AG04449 (cell line): ENCODE results near the gene CLCN4.

Experiments
- CTCF ChIA-PET: fragments of 350-600 bp; formaldehyde crosslinking; extraction: SDS; loops from one replicate; lab custom pipeline; 2021; ENCODE audit warnings: antibody characterized with exemption; lab: Yijun Ruan, JAX
- POLR2A ChIA-PET: fragments of 400-600, 350-600 bp; formaldehyde crosslinking; extraction: SDS; loops from one replicate; lab custom pipeline; 2020; ENCODE audit warnings: antibody characterized with exemption, inconsistent platforms; lab: Yijun Ruan, JAX
- DNase-seq: peaks from one replicate; pipeline ENCODE4 v3.0.0-alpha.2; 2010; ENCODE audit warnings: low read depth, low spot score
- H3K4me3 ChIP-seq: 2 replicates; pipeline ENCODE4 v1.5.1; 2011; ENCODE audit warnings: low read depth, mild to moderate bottlenecking, control low read depth, low read length
- TF ChIP-seq, protein P1 (sequence below): IDR thresholded peaks from one replicate; pipeline ENCODE4 v1.5.1; 2011; ENCODE audit warnings: mild to moderate bottlenecking, moderate library complexity, low read length, control low read depth, inconsistent platforms; ENCODE audit not compliant: insufficient read depth; ENCODE audit errors: missing control alignments

The CLCN4 gene

DNA sequence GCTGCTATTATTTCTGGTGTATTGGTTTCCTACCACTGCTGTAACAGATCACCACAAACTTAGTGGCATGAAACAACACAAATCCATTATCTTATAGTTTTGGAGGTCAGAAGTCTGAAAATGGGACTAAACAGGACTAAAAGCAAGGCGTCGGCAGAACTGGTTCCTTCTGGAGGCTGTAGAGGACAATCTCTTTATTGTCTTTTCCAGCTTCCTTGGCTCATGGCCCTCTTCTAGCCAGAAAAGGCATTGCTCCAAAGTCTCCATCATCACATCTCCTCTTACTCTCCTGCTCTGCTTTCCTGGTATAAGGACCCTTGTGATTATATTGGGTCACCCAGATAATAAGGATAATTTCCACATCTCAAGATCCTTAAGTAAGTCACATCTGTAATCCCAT is 121.9 kb downstream of the CLCN4 start:
- POLR2A ChIA-PET: no interaction called here
- CTCF ChIA-PET: no interaction called here

DNA sequence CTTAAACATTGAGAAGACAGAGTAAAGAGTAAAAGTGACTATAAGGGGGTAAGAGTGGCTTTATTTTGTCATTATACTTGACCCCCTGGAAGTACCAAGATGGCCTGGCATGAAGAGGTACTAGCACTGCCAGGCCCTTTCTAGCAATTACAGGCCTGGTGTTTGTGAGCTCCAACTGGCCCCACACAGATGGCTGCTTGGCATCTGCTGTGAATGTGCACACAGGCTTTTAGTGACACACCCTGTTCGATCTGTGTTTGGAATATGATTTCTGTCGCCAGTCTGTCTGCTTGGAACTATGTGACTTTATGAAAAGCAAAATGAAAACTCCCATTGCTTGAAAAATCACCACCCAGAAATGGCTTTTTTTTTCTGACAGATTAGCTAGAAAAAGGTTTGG is 123.3 kb downstream of the CLCN4 start:
- TF ChIP-seq, protein P1, sequence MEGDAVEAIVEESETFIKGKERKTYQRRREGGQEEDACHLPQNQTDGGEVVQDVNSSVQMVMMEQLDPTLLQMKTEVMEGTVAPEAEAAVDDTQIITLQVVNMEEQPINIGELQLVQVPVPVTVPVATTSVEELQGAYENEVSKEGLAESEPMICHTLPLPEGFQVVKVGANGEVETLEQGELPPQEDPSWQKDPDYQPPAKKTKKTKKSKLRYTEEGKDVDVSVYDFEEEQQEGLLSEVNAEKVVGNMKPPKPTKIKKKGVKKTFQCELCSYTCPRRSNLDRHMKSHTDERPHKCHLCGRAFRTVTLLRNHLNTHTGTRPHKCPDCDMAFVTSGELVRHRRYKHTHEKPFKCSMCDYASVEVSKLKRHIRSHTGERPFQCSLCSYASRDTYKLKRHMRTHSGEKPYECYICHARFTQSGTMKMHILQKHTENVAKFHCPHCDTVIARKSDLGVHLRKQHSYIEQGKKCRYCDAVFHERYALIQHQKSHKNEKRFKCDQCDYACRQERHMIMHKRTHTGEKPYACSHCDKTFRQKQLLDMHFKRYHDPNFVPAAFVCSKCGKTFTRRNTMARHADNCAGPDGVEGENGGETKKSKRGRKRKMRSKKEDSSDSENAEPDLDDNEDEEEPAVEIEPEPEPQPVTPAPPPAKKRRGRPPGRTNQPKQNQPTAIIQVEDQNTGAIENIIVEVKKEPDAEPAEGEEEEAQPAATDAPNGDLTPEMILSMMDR: no peak
- DNase-seq: no peak
- H3K4me3 ChIP-seq: no peak overlapping the region
- POLR2A ChIA-PET: no interaction called here
- CTCF ChIA-PET: no interaction called here

More for the DNA sequence above, 121.9 kb downstream of the CLCN4 start:
- no peak for DNase-seq
- TF ChIP-seq, protein P1: no peak
- H3K4me3 ChIP-seq: no peak overlapping the region

DNA sequence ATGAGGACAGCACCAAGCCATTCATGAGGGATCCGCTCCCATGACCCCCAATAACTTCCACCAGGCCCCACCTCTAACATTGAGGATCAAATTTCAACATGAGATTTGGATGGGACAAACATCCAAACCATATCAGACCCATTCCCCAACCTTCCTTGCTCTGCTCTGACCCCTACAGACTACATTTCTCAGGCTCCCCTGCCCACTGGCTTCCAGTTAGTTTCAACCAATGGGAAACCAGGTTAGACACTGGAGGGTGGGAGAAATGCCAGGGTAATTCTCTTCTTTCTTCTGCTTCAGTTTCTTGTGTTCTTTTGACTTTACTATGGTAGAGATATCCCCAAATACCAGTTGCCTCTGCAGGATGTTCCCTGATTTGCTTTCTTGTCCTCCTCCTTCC is 125.7 kb downstream of the CLCN4 start:
- ChIA-PET POLR2A (no interaction called here), CTCF (no interaction called here)
- DNase-seq: no peak
- TF ChIP-seq, protein P1: no peak
- H3K4me3 ChIP-seq: no peak overlapping the region

GRCh38 chrX:10286195-10286594 is 129.4 kb downstream of the CLCN4 start:
- POLR2A ChIA-PET: no interaction called here
- H3K4me3 ChIP-seq: no peak overlapping the region
- TF ChIP-seq, protein P1: no peak
- CTCF ChIA-PET: no interaction called here
- no peak for DNase-seq
